ENCODE data around the gene IFNA8.

- TF ChIP-seq EZH2phosphoT487 (IDR thresholded peaks at IDR 0.05) (no peak), CTCF (IDR thresholded peaks at IDR 0.05) (no peak), EZH2 (IDR thresholded peaks at IDR 0.05) (no peak)
Measured at GRCh38 chr9:21385131-21385670, 23.7 kb upstream of the IFNA8 start, which contains the start of gene IFNA2.
